ENCODE measurements around the gene KHDC4. TPM values are rescaled to one million over a fixed set of nuclear protein-coding genes. Genes with fewer than 3 reads are reported as not detected.
A peak's percentile ranks its signal among the peaks of the same experiment; 100 is the strongest.

The KHDC4 gene
- total RNA-seq, 3 donors from 2014 or later (not counting 1 experiment from before 2014, with no cell fraction given): 61.9 to 101 (median 85.9) TPM

GRCh38 chr1:155940482-155940992 is 6.3 kb upstream of the KHDC4 start:
- Mint-ChIP-seq H3K9me3 (no peaks in the 10 kb centered on the region), H3K27ac (peak overlapping the region in 1 of 2 donors; percentile 35), H3K36me3 (no peaks in the 10 kb centered on the region), H3K4me1 (peaks cover 23 to 34% of the 10 kb centered on the region in 2 donors), H3K27me3 (ENCODE audit: low read depth in 2 of 2) (no peaks in the 10 kb centered on the region), H3K4me3 (no peak overlapping the region)
- no peaks in the 10 kb centered on the region for H3K9me3 ChIP-seq (ENCODE audit: control insufficient read depth, insufficient read depth, low read length)
- 64% methylated on average over 4 of the region's 4 CpGs for WGBS (ENCODE audit: insufficient coverage)
- no peak for DNase-seq
- peaks cover 53% of the 10 kb centered on the region for H3K4me1 ChIP-seq (ENCODE audit: control insufficient read depth, insufficient read depth, low read length)
- no peak overlapping the region for H3K4me3 ChIP-seq (ENCODE audit: low read length)
- intact Hi-C loops (cut with micrococcal nuclease): no loop called here
- no peaks in the 10 kb centered on the region for H3K36me3 ChIP-seq (ENCODE audit: control insufficient read depth, insufficient read depth, low read length)
- H3K27me3 ChIP-seq (ENCODE audit: control insufficient read depth, insufficient read depth, low read length): no peaks in the 10 kb centered on the region
- TF ChIP-seq CTCF (IDR thresholded peaks at IDR 0.05): no peak
- no peak overlapping the region for H3K27ac ChIP-seq (ENCODE audit: low read length)
- ATAC-seq: no peak

DNA sequence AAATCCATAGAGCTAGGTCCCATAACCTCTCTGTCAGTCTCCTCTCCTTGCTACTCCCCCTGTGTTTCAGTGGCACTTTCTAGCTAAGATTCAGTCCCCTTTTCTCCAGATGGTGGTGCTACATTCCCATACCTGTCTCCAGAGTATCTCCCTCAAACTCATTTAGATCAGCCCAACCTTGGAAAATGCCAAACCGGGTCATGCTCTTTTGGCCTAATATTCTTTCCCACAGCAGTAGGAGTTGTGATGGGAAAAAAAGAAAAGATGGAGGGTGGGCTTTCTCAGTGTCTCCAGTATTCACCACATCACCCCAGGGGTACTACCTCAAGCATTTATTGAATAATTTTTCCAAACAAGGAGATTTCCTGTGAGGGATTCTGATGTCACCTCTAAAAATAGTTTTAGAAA is 4.0 kb upstream of the KHDC4 start:
- Histone ChIP-seq H3K9me3 (ENCODE audit: control insufficient read depth, insufficient read depth, low read length) (no peaks in the 10 kb centered on the region), H3K27ac (ENCODE audit: low read length) (no peak overlapping the region), H3K36me3 (ENCODE audit: control insufficient read depth, insufficient read depth, low read length) (no peaks in the 10 kb centered on the region), H3K4me1 (ENCODE audit: control insufficient read depth, insufficient read depth, low read length) (peaks cover 48% of the 10 kb centered on the region), H3K27me3 (ENCODE audit: control insufficient read depth, insufficient read depth, low read length) (no peaks in the 10 kb centered on the region), H3K4me3 (ENCODE audit: low read length) (no peak overlapping the region)
- ATAC-seq: no peak
- TF ChIP-seq CTCF (IDR thresholded peaks at IDR 0.05): peak; percentile 28
- peaks cover 23 to 25% of the 10 kb centered on the region in 2 donors for H3K4me1 Mint-ChIP-seq
- H3K27ac Mint-ChIP-seq: peak overlapping the region in 1 of 2 donors; percentile 29
- peak in 1 of 2 donors; percentile 76 for DNase-seq
- no peaks in the 10 kb centered on the region for H3K27me3 Mint-ChIP-seq (ENCODE audit: low read depth in 2 of 2)
- intact Hi-C loops (cut with micrococcal nuclease): loop anchor here (1.0 kb wide), 1 partner anchor 51 kb away; no protein-coding TSS in a partner anchor
- no peaks in the 10 kb centered on the region for H3K36me3 Mint-ChIP-seq
- no peaks in the 10 kb centered on the region for H3K9me3 Mint-ChIP-seq
- no peak overlapping the region for H3K4me3 Mint-ChIP-seq
- no CpG with 5 or more reads among the region's 1 CpG for WGBS (ENCODE audit: insufficient coverage)

GRCh38 chr1:155934936-155935590 is 850 bp upstream of the KHDC4 start:
- H3K36me3 Mint-ChIP-seq: no peaks in the 10 kb centered on the region
- DNase-seq: no peak
- peaks cover 26% of the 10 kb centered on the region for H3K36me3 ChIP-seq (ENCODE audit: control insufficient read depth, insufficient read depth, low read length)
- 93% methylated on average over 24 of the region's 24 CpGs for WGBS (ENCODE audit: insufficient coverage)
- peak overlapping the region; percentile 52 for H3K4me3 ChIP-seq (ENCODE audit: low read length)
- H3K9me3 ChIP-seq (ENCODE audit: control insufficient read depth, insufficient read depth, low read length): no peaks in the 10 kb centered on the region
- no peaks in the 10 kb centered on the region for H3K9me3 Mint-ChIP-seq
- ATAC-seq: no peak
- intact Hi-C loops (cut with micrococcal nuclease): loop anchor here (1.0 to 2.0 kb wide), 3 partner anchors 24 to 74 kb away; partner anchors contain the start of gene RIT1
- H3K27me3 Mint-ChIP-seq (ENCODE audit: low read depth in 2 of 2): no peaks in the 10 kb centered on the region
- H3K27me3 ChIP-seq (ENCODE audit: control insufficient read depth, insufficient read depth, low read length): no peaks in the 10 kb centered on the region
- no peak for TF ChIP-seq CTCF (IDR thresholded peaks at IDR 0.05)
- H3K27ac Mint-ChIP-seq: no peak overlapping the region
- no peak overlapping the region for H3K4me3 Mint-ChIP-seq
- H3K4me1 Mint-ChIP-seq: peaks cover 18% of the 10 kb centered on the region in 2 donors
- peaks cover 34% of the 10 kb centered on the region for H3K4me1 ChIP-seq (ENCODE audit: control insufficient read depth, insufficient read depth, low read length)
- peak overlapping the region; percentile 92 for H3K27ac ChIP-seq (ENCODE audit: low read length)
